ENCODE measurements around the gene KCTD16. TPM values are rescaled to one million over a fixed set of nuclear protein-coding genes. Genes with fewer than 3 reads are reported as not detected.
A peak's percentile ranks its signal among the peaks of the same experiment; 100 is the strongest.

KCTD16 gene
- total RNA-seq, 1 donor from 2014 or later: 5.6 TPM

GRCh38 chr5:144276034-144276822 is 105.6 kb downstream of the KCTD16 start:
- FAIRE-seq (no peak), DNase-seq (ENCODE audit: low read depth) (peak; percentile 45)
- Mint-ChIP-seq H3K4me3 (ENCODE audit: unreplicated experiment) (no peak overlapping the region), H3K36me3 (ENCODE audit: low read depth, unreplicated experiment) (peaks cover 4% of the 10 kb centered on the region), H3K9me3 (ENCODE audit: unreplicated experiment) (no peaks in the 10 kb centered on the region), H3K27me3 (ENCODE audit: low read depth, unreplicated experiment) (no peaks in the 10 kb centered on the region), H3K27ac (ENCODE audit: unreplicated experiment) (no peak overlapping the region), H3K4me1 (ENCODE audit: low read depth, unreplicated experiment) (peaks cover 4% of the 10 kb centered on the region)
- H3K27ac ChIP-seq (ENCODE audit: low read depth, low read length): no peak overlapping the region
- TF ChIP-seq EZH2 (IDR thresholded peaks at IDR 0.05; ENCODE audit: insufficient read depth, low read length): no peak
- TF ChIP-seq CTCF (IDR thresholded peaks at IDR 0.05; ENCODE audit: insufficient read depth, low read depth, low read length): no peak
- H3K4me3 ChIP-seq (ENCODE audit: insufficient read depth, low read depth, low read length): no peak overlapping the region
- no peaks in the 10 kb centered on the region for H3K79me2 ChIP-seq (ENCODE audit: insufficient read depth, low read length)
- H3K4me1 ChIP-seq (ENCODE audit: insufficient read depth, low read length): no peaks in the 10 kb centered on the region
- H3K9me3 ChIP-seq (ENCODE audit: insufficient read depth, low read depth, low read length): no peaks in the 10 kb centered on the region
- no peak overlapping the region for H2AFZ ChIP-seq (ENCODE audit: low read depth, low read length)
- H3K27me3 ChIP-seq (ENCODE audit: insufficient read depth, low read length): no peaks in the 10 kb centered on the region
- H3K36me3 ChIP-seq (ENCODE audit: insufficient read depth, low read length): no peaks in the 10 kb centered on the region
- no peak overlapping the region for H3K4me2 ChIP-seq (ENCODE audit: low read length)
- H3K9ac ChIP-seq (ENCODE audit: low read length): no peak overlapping the region
- no peaks in the 10 kb centered on the region for H4K20me1 ChIP-seq (ENCODE audit: insufficient read depth, low read length)

GRCh38 chr5:144281784-144282183 is 111.1 kb downstream of the KCTD16 start:
- DNase-seq (ENCODE audit: low read depth): no peak
- no peaks in the 10 kb centered on the region for H3K79me2 ChIP-seq (ENCODE audit: insufficient read depth, low read length)
- no peaks in the 10 kb centered on the region for H3K27me3 ChIP-seq (ENCODE audit: insufficient read depth, low read length)
- no peaks in the 10 kb centered on the region for H3K27me3 Mint-ChIP-seq (ENCODE audit: low read depth, unreplicated experiment)
- no peak for TF ChIP-seq CTCF (IDR thresholded peaks at IDR 0.05; ENCODE audit: insufficient read depth, low read depth, low read length)
- no peak for TF ChIP-seq EZH2 (IDR thresholded peaks at IDR 0.05; ENCODE audit: insufficient read depth, low read length)
- peaks cover 9% of the 10 kb centered on the region for H3K4me1 Mint-ChIP-seq (ENCODE audit: low read depth, unreplicated experiment)
- H3K4me1 ChIP-seq (ENCODE audit: insufficient read depth, low read length): no peaks in the 10 kb centered on the region
- no peaks in the 10 kb centered on the region for H3K36me3 ChIP-seq (ENCODE audit: insufficient read depth, low read length)
- no peak overlapping the region for H3K4me3 Mint-ChIP-seq (ENCODE audit: unreplicated experiment)
- no peak overlapping the region for H3K9ac ChIP-seq (ENCODE audit: low read length)
- H3K4me2 ChIP-seq (ENCODE audit: low read length): no peak overlapping the region
- H3K27ac Mint-ChIP-seq (ENCODE audit: unreplicated experiment): no peak overlapping the region
- H3K9me3 Mint-ChIP-seq (ENCODE audit: unreplicated experiment): no peaks in the 10 kb centered on the region
- no peaks in the 10 kb centered on the region for H3K9me3 ChIP-seq (ENCODE audit: insufficient read depth, low read depth, low read length)
- H3K27ac ChIP-seq (ENCODE audit: low read depth, low read length): no peak overlapping the region
- H2AFZ ChIP-seq (ENCODE audit: low read depth, low read length): no peak overlapping the region
- no peaks in the 10 kb centered on the region for H3K36me3 Mint-ChIP-seq (ENCODE audit: low read depth, unreplicated experiment)
- no peak for FAIRE-seq
- no peak overlapping the region for H3K4me3 ChIP-seq (ENCODE audit: insufficient read depth, low read depth, low read length)
- H4K20me1 ChIP-seq (ENCODE audit: insufficient read depth, low read length): no peaks in the 10 kb centered on the region

GRCh38 chr5:144284036-144284435 is 113.4 kb downstream of the KCTD16 start:
- no peaks in the 10 kb centered on the region for H3K9me3 ChIP-seq (ENCODE audit: insufficient read depth, low read depth, low read length)
- H3K4me1 Mint-ChIP-seq (ENCODE audit: low read depth, unreplicated experiment): peaks cover 5% of the 10 kb centered on the region
- no peaks in the 10 kb centered on the region for H3K9me3 Mint-ChIP-seq (ENCODE audit: unreplicated experiment)
- no peak overlapping the region for H3K27ac Mint-ChIP-seq (ENCODE audit: unreplicated experiment)
- no peak overlapping the region for H2AFZ ChIP-seq (ENCODE audit: low read depth, low read length)
- H3K4me1 ChIP-seq (ENCODE audit: insufficient read depth, low read length): no peaks in the 10 kb centered on the region
- TF ChIP-seq EZH2 (IDR thresholded peaks at IDR 0.05; ENCODE audit: insufficient read depth, low read length) (no peak), CTCF (IDR thresholded peaks at IDR 0.05; ENCODE audit: insufficient read depth, low read depth, low read length) (no peak)
- H3K4me2 ChIP-seq (ENCODE audit: low read length): no peak overlapping the region
- no peak overlapping the region for H3K4me3 Mint-ChIP-seq (ENCODE audit: unreplicated experiment)
- no peak overlapping the region for H3K9ac ChIP-seq (ENCODE audit: low read length)
- H3K36me3 ChIP-seq (ENCODE audit: insufficient read depth, low read length): no peaks in the 10 kb centered on the region
- H3K27me3 Mint-ChIP-seq (ENCODE audit: low read depth, unreplicated experiment): no peaks in the 10 kb centered on the region
- no peak overlapping the region for H3K27ac ChIP-seq (ENCODE audit: low read depth, low read length)
- H3K27me3 ChIP-seq (ENCODE audit: insufficient read depth, low read length): no peaks in the 10 kb centered on the region
- no peaks in the 10 kb centered on the region for H3K79me2 ChIP-seq (ENCODE audit: insufficient read depth, low read length)
- H3K36me3 Mint-ChIP-seq (ENCODE audit: low read depth, unreplicated experiment): no peaks in the 10 kb centered on the region
- FAIRE-seq (no peak), DNase-seq (ENCODE audit: low read depth) (no peak)
- no peaks in the 10 kb centered on the region for H4K20me1 ChIP-seq (ENCODE audit: insufficient read depth, low read length)
- H3K4me3 ChIP-seq (ENCODE audit: insufficient read depth, low read depth, low read length): no peak overlapping the region
